ENCODE measurements around the gene ZNF804A.

ZNF804A gene

GRCh38 chr2:184558713-184559464 is 39.4 kb upstream of the ZNF804A start:
- ChIA-PET POLR2A (no interaction called here), CTCF (no interaction called here)
- no peak for DNase-seq (ENCODE audit: low read depth, low spot score)
- no peak for TF ChIP-seq CTCF (IDR thresholded peaks at IDR 0.05; ENCODE audit: insufficient read depth, low read length, missing control alignments)
- no peak overlapping the region for H3K4me3 ChIP-seq (ENCODE audit: low read depth, low read length)

GRCh38 chr2:184560603-184561002 is 37.7 kb upstream of the ZNF804A start:
- no peak overlapping the region for H3K4me3 ChIP-seq (ENCODE audit: low read depth, low read length)
- no peak for TF ChIP-seq CTCF (IDR thresholded peaks at IDR 0.05; ENCODE audit: insufficient read depth, low read length, missing control alignments)
- DNase-seq (ENCODE audit: low read depth, low spot score) = no peak
- ChIA-PET POLR2A (no interaction called here), CTCF (no interaction called here)

- no peak for TF ChIP-seq CTCF (IDR thresholded peaks at IDR 0.05; ENCODE audit: insufficient read depth, low read length, missing control alignments)
- no peak overlapping the region for H3K4me3 ChIP-seq (ENCODE audit: low read depth, low read length)
- CTCF ChIA-PET = no interaction called here
- DNase-seq (ENCODE audit: low read depth, low spot score) = no peak
- POLR2A ChIA-PET = no interaction called here
Observed at GRCh38 chr2:184562532-184562931, 35.8 kb upstream of the ZNF804A start.

GRCh38 chr2:184564092-184564491 is 34.2 kb upstream of the ZNF804A start:
- no peak overlapping the region for H3K4me3 ChIP-seq (ENCODE audit: low read depth, low read length)
- no peak for TF ChIP-seq CTCF (IDR thresholded peaks at IDR 0.05; ENCODE audit: insufficient read depth, low read length, missing control alignments)
- POLR2A ChIA-PET = no interaction called here
- CTCF ChIA-PET = no interaction called here
- DNase-seq (ENCODE audit: low read depth, low spot score) = no peak

GRCh38 chr2:184566716-184567115 is 31.6 kb upstream of the ZNF804A start:
- H3K4me3 ChIP-seq (ENCODE audit: low read depth, low read length) = no peak overlapping the region
- POLR2A ChIA-PET = no interaction called here
- CTCF ChIA-PET = no interaction called here
- no peak for TF ChIP-seq CTCF (IDR thresholded peaks at IDR 0.05; ENCODE audit: insufficient read depth, low read length, missing control alignments)
- no peak for DNase-seq (ENCODE audit: low read depth, low spot score)

GRCh38 chr2:184577056-184577455 is 21.3 kb upstream of the ZNF804A start:
- TF ChIP-seq CTCF (IDR thresholded peaks at IDR 0.05; ENCODE audit: insufficient read depth, low read length, missing control alignments) = no peak
- ChIA-PET CTCF (no interaction called here), POLR2A (no interaction called here)
- H3K4me3 ChIP-seq (ENCODE audit: low read depth, low read length) = no peak overlapping the region
- DNase-seq (ENCODE audit: low read depth, low spot score) = no peak

Measured in AG04449 (cell line).